Measurements from ENCODE around the gene MACROH2A2.
"Not testable (repeated sequence)": the region's sequence is repeated elsewhere in the genome, so short reads cannot be mapped to it uniquely, and the experiment has no call there.

Gene MACROH2A2

GRCh38 chr10:70158113-70158512, 105.5 kb downstream of the MACROH2A2 start:
- TF ChIP-seq CTCF (IDR thresholded peaks at IDR 0.05; ENCODE audit: borderline replicate concordance, control extremely low read depth, extremely low read depth, insufficient read depth, missing control alignments) = no peak

GRCh38 chr10:70159366-70159765, 106.7 kb downstream of the MACROH2A2 start:
- DNase-seq (ENCODE audit: low spot score); in situ Hi-C loops (cut with MboI; ENCODE audit: low sequenced_read_pairs, unreplicated experiment): not testable (repeated sequence)

More at GRCh38 chr10:70158113-70158512, 105.5 kb downstream of the MACROH2A2 start:
- DNase-seq (ENCODE audit: low spot score) = no peak
- in situ Hi-C loops (cut with MboI; ENCODE audit: low sequenced_read_pairs, unreplicated experiment) = no loop called here

DNA sequence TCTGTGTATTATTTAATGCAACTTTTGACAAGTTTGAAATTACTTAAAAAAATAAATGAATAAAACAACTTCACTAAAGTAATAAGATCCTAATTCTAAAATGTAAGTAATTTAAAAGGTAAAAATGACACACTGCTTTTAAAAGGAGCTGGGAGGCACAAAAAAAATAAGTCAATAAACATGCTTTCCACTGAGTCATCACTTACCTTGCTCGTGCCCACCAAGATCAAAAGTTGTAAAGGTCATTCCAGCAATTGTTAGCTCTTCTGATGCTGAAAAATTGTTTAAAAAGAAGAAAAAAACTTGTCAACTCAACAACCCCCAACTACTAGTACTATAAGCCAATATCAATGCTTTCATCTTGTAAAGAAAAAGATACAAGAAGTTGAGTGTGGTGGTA, 108.2 kb downstream of the MACROH2A2 start:
- in situ Hi-C loops (cut with MboI; ENCODE audit: low sequenced_read_pairs, unreplicated experiment) = no loop called here
- TF ChIP-seq CTCF (IDR thresholded peaks at IDR 0.05; ENCODE audit: borderline replicate concordance, control extremely low read depth, extremely low read depth, insufficient read depth, missing control alignments) = no peak
- no peak for DNase-seq (ENCODE audit: low spot score)
